ENCODE data around the gene MAML3. TPM values are rescaled to one million over a fixed set of nuclear protein-coding genes. Genes with fewer than 3 reads are reported as not detected.

Gene MAML3
- total RNA-seq, 2 donors from 2014 or later, result 2.6 to 5.8 TPM

GRCh38 chr4:139857977-139858376, 296.0 kb downstream of the MAML3 start:
- H3K27me3 ChIP-seq, result no peaks in the 10 kb centered on the region
- no peaks in the 10 kb centered on the region for H3K36me3 ChIP-seq
- H3K4me1 ChIP-seq, result no peaks in the 10 kb centered on the region
- no peaks in the 10 kb centered on the region for H3K9me3 ChIP-seq
- H3K27ac ChIP-seq, result no peak overlapping the region
- DNase-seq (ENCODE audit: low spot score), result no peak
- no peak overlapping the region for H3K4me3 ChIP-seq
- TF ChIP-seq CTCF (IDR thresholded peaks at IDR 0.05), result no peak

GRCh38 chr4:139857021-139857420, 297.0 kb downstream of the MAML3 start:
- no peak overlapping the region for H3K27ac ChIP-seq
- no peak for DNase-seq (ENCODE audit: low spot score)
- no peak for TF ChIP-seq CTCF (IDR thresholded peaks at IDR 0.05)

GRCh38 chr4:139854668-139855403, 299.1 kb downstream of the MAML3 start:
- TF ChIP-seq CTCF (IDR thresholded peaks at IDR 0.05), result no peak
- Histone ChIP-seq H3K36me3 (no peaks in the 10 kb centered on the region), H3K4me3 (no peak overlapping the region), H3K27ac (no peak overlapping the region), H3K4me1 (no peaks in the 10 kb centered on the region), H3K9me3 (no peaks in the 10 kb centered on the region), H3K27me3 (no peaks in the 10 kb centered on the region)
- no peak for DNase-seq (ENCODE audit: low spot score)

More at GRCh38 chr4:139857021-139857420, 297.0 kb downstream of the MAML3 start:
- Histone ChIP-seq H3K27me3 (no peaks in the 10 kb centered on the region), H3K4me3 (no peak overlapping the region), H3K36me3 (no peaks in the 10 kb centered on the region), H3K4me1 (no peaks in the 10 kb centered on the region), H3K9me3 (no peaks in the 10 kb centered on the region)

GRCh38 chr4:139853309-139853708, 300.7 kb downstream of the MAML3 start:
- H3K36me3 ChIP-seq, result no peaks in the 10 kb centered on the region
- no peaks in the 10 kb centered on the region for H3K27me3 ChIP-seq
- H3K9me3 ChIP-seq, result no peaks in the 10 kb centered on the region
- H3K4me1 ChIP-seq, result no peaks in the 10 kb centered on the region
- no peak for DNase-seq (ENCODE audit: low spot score)
- no peak overlapping the region for H3K4me3 ChIP-seq
- no peak overlapping the region for H3K27ac ChIP-seq
- no peak for TF ChIP-seq CTCF (IDR thresholded peaks at IDR 0.05)

- Histone ChIP-seq H3K9me3 (no peaks in the 10 kb centered on the region), H3K36me3 (no peaks in the 10 kb centered on the region), H3K4me1 (no peaks in the 10 kb centered on the region), H3K4me3 (no peak overlapping the region), H3K27ac (no peak overlapping the region), H3K27me3 (no peaks in the 10 kb centered on the region)
- DNase-seq (ENCODE audit: low spot score), result no peak
- TF ChIP-seq CTCF (IDR thresholded peaks at IDR 0.05), result no peak
Observed at GRCh38 chr4:139852612-139853269, 301.2 kb downstream of the MAML3 start.
